GM08714 (cell line): ENCODE measurements around the gene FBXW10B.
"Not testable (repeated sequence)": the region's sequence is repeated elsewhere in the genome, so short reads cannot be mapped to it uniquely, and the experiment has no call there.

Source experiments
- H3K4me3 ChIP-seq: fragments of 200-500 bp; sonication (Bioruptor generic); 2 replicates; pipeline ENCODE4 v1.5.1; 2014; ENCODE audit warnings: mild to moderate bottlenecking, low read length, inconsistent platforms

The FBXW10B gene

DNA sequence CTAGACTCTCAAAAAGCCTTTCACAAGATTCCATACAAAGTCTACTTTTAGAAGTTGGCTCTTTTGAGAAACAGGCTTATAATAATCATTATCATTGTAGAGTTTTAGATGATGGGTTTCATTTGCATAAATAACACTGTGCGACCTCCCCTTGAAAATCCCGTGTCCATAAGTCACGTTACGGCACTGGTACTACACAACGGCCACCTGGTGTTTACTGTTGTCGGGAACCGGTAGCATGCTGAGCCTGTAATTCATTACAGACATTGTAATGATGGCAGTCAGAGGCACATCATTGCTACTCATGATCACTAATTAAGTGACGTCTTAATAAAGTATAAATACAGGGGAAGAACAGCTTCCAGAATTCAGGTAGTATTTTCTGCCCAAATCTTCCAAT is 31.5 kb downstream of the FBXW10B start:
- not testable (repeated sequence) for H3K4me3 ChIP-seq

DNA sequence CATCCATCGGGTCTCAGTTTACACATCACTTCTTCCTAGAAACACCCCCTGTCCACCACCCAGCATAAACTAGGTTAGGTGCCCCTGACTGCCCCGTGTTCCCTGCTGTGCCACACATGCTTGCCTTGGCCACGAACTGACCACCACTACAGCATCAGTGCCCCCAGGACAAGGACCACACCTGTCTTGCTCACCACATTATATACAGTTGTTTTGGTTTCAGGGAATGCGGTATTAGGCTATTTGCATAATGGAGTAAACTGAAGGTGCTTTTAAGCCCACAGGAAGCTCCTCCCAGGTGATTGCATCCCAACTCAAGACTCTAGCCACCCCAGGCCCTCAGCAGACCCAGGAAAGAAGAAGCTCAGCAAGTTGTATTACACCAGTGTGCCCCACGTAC is 36.2 kb downstream of the FBXW10B start:
- H3K4me3 ChIP-seq, result not testable (repeated sequence)

DNA sequence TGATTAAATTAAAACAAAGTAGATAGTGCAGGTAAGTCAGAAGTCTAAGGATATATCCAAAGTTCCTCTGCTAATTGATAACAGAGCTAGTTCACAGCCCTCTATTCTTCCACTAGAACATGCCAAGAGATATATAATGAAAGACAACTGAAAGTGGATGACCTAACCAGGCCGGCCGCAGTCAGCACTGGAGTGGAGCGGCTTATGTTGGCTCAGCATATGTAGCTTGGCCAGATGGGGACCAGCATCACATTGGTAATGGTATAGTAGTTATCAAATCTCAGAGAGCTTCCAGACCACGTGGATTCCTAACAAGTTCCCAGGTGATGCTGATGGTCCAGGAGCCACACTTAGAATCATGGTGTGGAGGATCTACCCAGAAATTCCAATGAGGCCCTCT is 38.0 kb downstream of the FBXW10B start:
- not testable (repeated sequence) for H3K4me3 ChIP-seq

DNA sequence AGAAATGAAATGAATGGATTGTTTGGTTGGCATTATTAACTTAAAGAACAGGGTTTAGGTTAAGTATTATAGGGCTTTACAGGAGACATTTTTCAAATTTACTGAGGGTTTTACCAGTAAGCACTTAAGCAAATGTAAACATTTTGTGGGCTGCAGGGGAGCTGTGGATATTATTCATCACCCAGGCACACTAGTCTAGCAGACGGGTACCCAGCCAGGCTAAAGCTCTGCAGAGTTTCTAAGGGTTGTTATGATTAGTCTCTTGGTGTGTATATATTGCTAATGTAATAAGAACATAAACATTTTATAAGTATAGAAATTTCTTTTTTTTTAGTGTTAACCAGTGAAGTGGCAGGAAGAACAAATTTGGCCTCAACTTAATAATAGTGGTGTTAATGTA is 42.7 kb downstream of the FBXW10B start:
- not testable (repeated sequence) for H3K4me3 ChIP-seq

DNA sequence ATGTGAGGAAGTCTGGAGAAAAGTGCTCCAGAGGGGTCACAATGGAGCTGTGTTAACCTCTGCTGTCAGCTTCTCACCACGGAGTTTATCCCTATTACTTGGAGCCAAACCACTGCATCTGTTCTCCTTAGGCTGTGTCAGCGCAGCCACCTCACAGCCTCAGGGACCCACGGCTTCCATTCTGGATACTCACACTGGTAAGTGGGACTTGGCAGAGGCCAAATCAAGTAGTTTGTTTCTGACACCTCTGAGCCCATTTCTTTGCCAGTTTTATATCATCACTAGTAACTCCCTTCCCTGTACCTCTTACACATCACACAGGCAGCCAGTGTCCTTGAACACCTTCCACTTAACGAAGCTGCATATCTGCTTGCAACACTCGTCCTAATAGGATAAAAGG is 44.8 kb downstream of the FBXW10B start:
- H3K4me3 ChIP-seq, result not testable (repeated sequence)

DNA sequence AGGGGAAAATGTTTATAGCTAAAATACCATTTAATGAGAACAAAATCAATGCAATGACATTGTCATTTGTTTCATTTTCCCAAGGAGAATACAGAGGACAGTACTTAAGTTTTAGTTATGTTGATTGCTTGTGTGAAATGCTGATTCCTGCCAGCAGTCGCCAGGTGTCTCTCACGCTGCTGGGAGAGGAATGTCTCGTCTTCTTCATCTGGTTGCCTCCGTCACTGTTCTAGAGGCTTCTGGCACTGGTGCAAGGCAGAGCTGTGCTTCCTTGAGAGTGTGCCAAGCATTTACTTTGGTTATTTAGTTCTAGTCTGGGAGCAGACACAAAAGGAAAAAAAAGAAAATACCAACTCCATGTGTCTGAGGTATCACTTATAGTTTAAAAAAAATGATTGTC is 45.6 kb downstream of the FBXW10B start:
- H3K4me3 ChIP-seq, result not testable (repeated sequence)
